ENCODE measurements around the gene RNF166. TPM values are rescaled to one million over a fixed set of nuclear protein-coding genes. Genes with fewer than 3 reads are reported as not detected.
A peak's percentile ranks its signal among the peaks of the same experiment; 100 is the strongest.

Gene RNF166
- total RNA-seq, 2 experiments from 2014 or later, result 144 to 166 TPM

GRCh38 chr16:88686062-88686438 is 20.2 kb downstream of the RNF166 start:
- no peaks in the 10 kb centered on the region for H3K9me3 Mint-ChIP-seq (ENCODE audit: insufficient read depth)
- peak; percentile 60 for DNase-seq

DNA sequence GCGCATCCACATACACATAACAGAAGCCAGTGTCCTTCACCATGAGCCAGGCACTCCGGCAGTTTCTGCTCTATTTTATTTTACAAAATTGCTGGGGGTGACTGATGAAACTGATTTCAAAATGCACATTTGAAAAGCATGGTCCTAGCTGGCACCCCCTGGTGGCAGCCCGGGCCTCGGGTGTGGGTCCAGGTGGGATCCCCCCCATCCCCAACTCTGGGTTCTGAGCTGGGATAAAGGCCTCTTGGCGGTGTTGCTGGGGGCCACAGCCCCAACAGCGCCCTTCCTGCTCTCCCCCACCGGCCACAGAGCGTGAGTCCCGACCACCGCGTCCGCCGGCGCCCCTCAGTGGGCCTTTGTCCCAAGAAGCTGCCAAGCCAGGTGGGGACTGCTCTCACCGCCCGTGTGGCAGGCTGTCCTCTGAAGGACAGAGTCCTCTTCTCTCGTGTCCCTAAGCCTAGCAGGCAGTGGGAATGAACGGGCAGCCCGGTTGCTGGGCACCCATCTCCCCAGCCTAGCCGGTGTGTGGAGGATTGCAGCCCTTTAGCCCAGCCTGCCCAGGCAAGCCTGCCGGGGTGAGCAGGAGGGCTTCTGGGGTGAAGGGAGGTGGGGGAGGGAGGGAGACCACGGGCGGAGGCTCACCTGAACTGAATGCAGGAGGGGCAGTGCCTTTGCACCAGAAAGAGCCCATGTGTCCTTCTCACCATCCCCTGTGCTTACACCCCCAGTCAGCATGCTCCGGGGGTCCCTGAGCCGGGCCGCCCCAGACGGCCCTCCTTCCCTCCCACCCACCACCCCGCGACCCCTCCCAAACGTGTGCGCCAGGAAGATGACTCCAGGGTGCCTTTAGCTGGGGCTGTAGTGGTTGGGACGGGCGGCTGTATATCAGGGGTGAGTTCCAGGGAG is 20.8 kb downstream of the RNF166 start:
- peaks cover 69% of the 10 kb centered on the region for H3K4me1 Mint-ChIP-seq (ENCODE audit: low read depth)

More at GRCh38 chr16:88686062-88686438, 20.2 kb downstream of the RNF166 start:
- H3K27me3 Mint-ChIP-seq (ENCODE audit: low read depth), result no peaks in the 10 kb centered on the region
- no peak overlapping the region for H3K27ac Mint-ChIP-seq
- ChIA-PET POLR2A (interaction anchor here (4.2 kb wide), 1 partner anchor 16 kb away, joined by 38 read pairs; no protein-coding TSS in a partner anchor), CTCF (interaction anchor here (2.2 kb wide), 1 partner anchor 15 kb away, joined by 28 read pairs; no protein-coding TSS in a partner anchor)
- H3K4me1 Mint-ChIP-seq (ENCODE audit: low read depth), result peaks cover 69% of the 10 kb centered on the region
- H3K4me3 Mint-ChIP-seq, result peak overlapping the region; percentile 79
- peaks cover 16% of the 10 kb centered on the region for H3K36me3 Mint-ChIP-seq (ENCODE audit: low read depth)
- ATAC-seq, result peak; percentile 52

GRCh38 chr16:88684569-88685155 is 21.5 kb downstream of the RNF166 start:
- ChIA-PET POLR2A (interaction anchor here (4.2 kb wide), 1 partner anchor 18 kb away, joined by 38 read pairs; no protein-coding TSS in a partner anchor), CTCF (interaction anchor here (0.8 to 2.2 kb wide), 9 partner anchors 10 to 102 kb away, joined by 3 to 28 read pairs (median 4); no protein-coding TSS in a partner anchor)
- peaks cover 22% of the 10 kb centered on the region for H3K36me3 Mint-ChIP-seq (ENCODE audit: low read depth)
- no peaks in the 10 kb centered on the region for H3K27me3 Mint-ChIP-seq (ENCODE audit: low read depth)
- no peak for DNase-seq
- H3K9me3 Mint-ChIP-seq (ENCODE audit: insufficient read depth), result no peaks in the 10 kb centered on the region
- H3K27ac Mint-ChIP-seq, result peak overlapping the region; percentile 68
- peak overlapping the region; percentile 79 for H3K4me3 Mint-ChIP-seq
- peaks cover 66% of the 10 kb centered on the region for H3K4me1 Mint-ChIP-seq (ENCODE audit: low read depth)
- ATAC-seq, result no peak

More for the DNA sequence above, 20.8 kb downstream of the RNF166 start:
- peak overlapping the region; percentile 79 for H3K4me3 Mint-ChIP-seq
- H3K27ac Mint-ChIP-seq, result peak overlapping the region; percentile 68
- no peaks in the 10 kb centered on the region for H3K27me3 Mint-ChIP-seq (ENCODE audit: low read depth)
- peak; percentile 17 for ATAC-seq
- H3K9me3 Mint-ChIP-seq (ENCODE audit: insufficient read depth), result no peaks in the 10 kb centered on the region
- H3K36me3 Mint-ChIP-seq (ENCODE audit: low read depth), result peaks cover 19% of the 10 kb centered on the region
- ChIA-PET POLR2A (interaction anchor here (4.2 kb wide), 1 partner anchor 17 kb away, joined by 38 read pairs; no protein-coding TSS in a partner anchor), CTCF (interaction anchor here (0.7 to 2.2 kb wide), 10 partner anchors 11 to 125 kb away, joined by 3 to 28 read pairs (median 5); partner anchors contain the start of gene ZC3H18)
- peak; percentile 72 for DNase-seq

DNA sequence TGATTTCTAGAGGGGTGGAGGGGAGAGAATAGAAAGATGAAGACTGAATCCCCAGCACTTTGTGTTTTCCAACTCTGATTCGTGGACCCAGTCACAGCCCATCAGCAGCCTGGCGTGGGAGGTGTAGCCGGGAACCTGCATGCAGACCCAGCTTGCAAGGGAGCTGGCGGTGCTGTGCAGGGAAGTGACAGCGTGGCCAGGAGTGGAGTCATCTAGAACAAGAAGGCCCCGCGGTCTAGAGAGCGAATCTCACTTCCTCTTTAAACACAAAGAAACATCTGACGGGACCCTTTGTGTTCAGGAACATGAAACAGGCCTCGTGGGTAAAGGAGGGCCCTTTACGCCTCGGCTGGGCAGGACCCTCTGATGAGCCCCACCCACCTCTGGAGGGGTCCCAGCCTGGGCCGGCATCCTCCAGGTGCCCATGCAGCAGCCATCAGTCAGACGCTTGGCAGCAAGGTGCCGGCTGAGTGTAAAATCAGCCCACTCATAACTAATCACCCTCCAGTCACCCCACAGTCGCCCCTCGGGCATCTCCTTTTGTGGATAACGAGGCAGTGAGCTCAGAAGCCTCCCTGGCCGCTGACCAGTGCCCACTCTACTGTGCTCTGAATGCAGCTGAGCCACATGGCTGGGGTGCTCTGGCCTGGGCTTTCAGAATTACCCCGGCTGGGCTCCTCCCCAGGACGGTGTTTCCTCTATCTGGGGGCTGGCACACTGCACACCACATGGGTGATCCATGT is 24.3 kb downstream of the RNF166 start:
- ATAC-seq, result peak; percentile 50
- DNase-seq, result peak; percentile 80
- peaks cover 50% of the 10 kb centered on the region for H3K4me1 Mint-ChIP-seq (ENCODE audit: low read depth)
- no peaks in the 10 kb centered on the region for H3K27me3 Mint-ChIP-seq (ENCODE audit: low read depth)
- peak overlapping the region; percentile 68 for H3K4me3 Mint-ChIP-seq
- H3K27ac Mint-ChIP-seq, result peak overlapping the region; percentile 96
- ChIA-PET POLR2A (interaction anchor here (1.0 to 2.0 kb wide), 4 partner anchors 19 to 23 kb away, joined by 3 to 7 read pairs (median 4); no protein-coding TSS in a partner anchor), CTCF (interaction anchor here (0.7 to 1.9 kb wide), 7 partner anchors 12 to 61 kb away, joined by 3 to 8 read pairs (median 5); partner anchors contain the start of gene MVD)
- H3K36me3 Mint-ChIP-seq (ENCODE audit: low read depth), result peaks cover 26% of the 10 kb centered on the region
- H3K9me3 Mint-ChIP-seq (ENCODE audit: insufficient read depth), result no peaks in the 10 kb centered on the region

- POLR2A ChIA-PET, result interaction anchor here (0.6 to 2.0 kb wide), 4 partner anchors 19 to 33 kb away, joined by 3 to 7 read pairs (median 3); no protein-coding TSS in a partner anchor
- no peaks in the 10 kb centered on the region for H3K9me3 Mint-ChIP-seq (ENCODE audit: insufficient read depth)
- peaks cover 48% of the 10 kb centered on the region for H3K4me1 Mint-ChIP-seq (ENCODE audit: low read depth)
- DNase-seq (peak; percentile 68), ATAC-seq (peak; percentile 21)
- H3K27me3 Mint-ChIP-seq (ENCODE audit: low read depth), result no peaks in the 10 kb centered on the region
- H3K4me3 Mint-ChIP-seq, result peak overlapping the region; percentile 68
- CTCF ChIA-PET, result interaction anchor here (0.7 to 1.9 kb wide), 8 partner anchors 11 to 62 kb away, joined by 3 to 8 read pairs (median 5); partner anchors contain the start of gene MVD
- peaks cover 26% of the 10 kb centered on the region for H3K36me3 Mint-ChIP-seq (ENCODE audit: low read depth)
- H3K27ac Mint-ChIP-seq, result peak overlapping the region; percentile 96
Observed at GRCh38 chr16:88681084-88681680, 25.0 kb downstream of the RNF166 start.

- ATAC-seq (no peak), DNase-seq (no peak)
- ChIA-PET POLR2A (interaction anchor here (0.6 to 2.0 kb wide), 4 partner anchors 20 to 33 kb away, joined by 3 to 7 read pairs (median 3); no protein-coding TSS in a partner anchor), CTCF (interaction anchor here (0.9 to 1.9 kb wide), 6 partner anchors 11 to 62 kb away, joined by 3 to 8 read pairs (median 6); partner anchors contain the start of gene MVD)
- H3K27me3 Mint-ChIP-seq (ENCODE audit: low read depth), result no peaks in the 10 kb centered on the region
- peak overlapping the region; percentile 68 for H3K4me3 Mint-ChIP-seq
- peaks cover 48% of the 10 kb centered on the region for H3K4me1 Mint-ChIP-seq (ENCODE audit: low read depth)
- H3K36me3 Mint-ChIP-seq (ENCODE audit: low read depth), result peaks cover 26% of the 10 kb centered on the region
- H3K27ac Mint-ChIP-seq, result peak overlapping the region; percentile 96
- H3K9me3 Mint-ChIP-seq (ENCODE audit: insufficient read depth), result no peaks in the 10 kb centered on the region
Observed at GRCh38 chr16:88680554-88681083, 25.6 kb downstream of the RNF166 start.

GRCh38 chr16:88678224-88678979 is 27.8 kb downstream of the RNF166 start:
- no peaks in the 10 kb centered on the region for H3K27me3 Mint-ChIP-seq (ENCODE audit: low read depth)
- ChIA-PET POLR2A (no interaction called here), CTCF (no interaction called here)
- peaks cover 20% of the 10 kb centered on the region for H3K36me3 Mint-ChIP-seq (ENCODE audit: low read depth)
- no peak overlapping the region for H3K27ac Mint-ChIP-seq
- no peak for ATAC-seq
- peaks cover 27% of the 10 kb centered on the region for H3K4me1 Mint-ChIP-seq (ENCODE audit: low read depth)
- no peaks in the 10 kb centered on the region for H3K9me3 Mint-ChIP-seq (ENCODE audit: insufficient read depth)
- H3K4me3 Mint-ChIP-seq, result no peak overlapping the region
- DNase-seq, result no peak

- no peaks in the 10 kb centered on the region for H3K27me3 Mint-ChIP-seq (ENCODE audit: low read depth)
- no peaks in the 10 kb centered on the region for H3K9me3 Mint-ChIP-seq (ENCODE audit: insufficient read depth)
- ChIA-PET CTCF (no interaction called here), POLR2A (no interaction called here)
- no peak overlapping the region for H3K4me3 Mint-ChIP-seq
- peaks cover 24% of the 10 kb centered on the region for H3K4me1 Mint-ChIP-seq (ENCODE audit: low read depth)
- DNase-seq, result no peak
- no peak overlapping the region for H3K27ac Mint-ChIP-seq
- H3K36me3 Mint-ChIP-seq (ENCODE audit: low read depth), result peaks cover 20% of the 10 kb centered on the region
- no peak for ATAC-seq
Observed at GRCh38 chr16:88677721-88678120, 28.5 kb downstream of the RNF166 start.

GRCh38 chr16:88676502-88677242 is 29.5 kb downstream of the RNF166 start:
- ATAC-seq, result no peak
- peaks cover 15% of the 10 kb centered on the region for H3K36me3 Mint-ChIP-seq (ENCODE audit: low read depth)
- H3K27me3 Mint-ChIP-seq (ENCODE audit: low read depth), result no peaks in the 10 kb centered on the region
- H3K4me1 Mint-ChIP-seq (ENCODE audit: low read depth), result peaks cover 15% of the 10 kb centered on the region
- CTCF ChIA-PET, result no interaction called here
- H3K9me3 Mint-ChIP-seq (ENCODE audit: insufficient read depth), result no peaks in the 10 kb centered on the region
- H3K4me3 Mint-ChIP-seq, result no peak overlapping the region
- POLR2A ChIA-PET, result no interaction called here
- H3K27ac Mint-ChIP-seq, result no peak overlapping the region
- DNase-seq, result no peak
